H7 (cell line): ENCODE results near the gene CTDNEP1. TPM values are rescaled to one million over a fixed set of nuclear protein-coding genes. Genes with fewer than 3 reads are reported as not detected.

Experiments
- DNase-seq: peaks from one replicate; pipeline ENCODE4 v3.0.0; 2012
- H3K27me3 ChIP-seq: 2 replicates; pipeline ENCODE4 v1.6.0; 2011; ENCODE audit warnings: mild to moderate bottlenecking, low read length; ENCODE audit not compliant: control insufficient read depth, insufficient read depth
- H3K36me3 ChIP-seq: replicated peaks from 2 replicates; pipeline ENCODE4 v1.5.1; 2011; ENCODE audit warnings: low read length; ENCODE audit not compliant: control insufficient read depth, insufficient read depth
- H3K4me3 ChIP-seq: 2 replicates; pipeline ENCODE4 v1.5.1; 2011; ENCODE audit warnings: low read depth, mild to moderate bottlenecking, control low read depth, low read length, moderate library complexity; ENCODE audit not compliant: insufficient read depth
- total RNA-seq: library from RNA; depleted of rRNA; stranded (reverse); fragments of >200 nt; shearing (Covaris generic); gene quantifications from 2 replicates; pipeline ENCODE4 v1.2.3, GENCODE V29; 2014; rRNA removed

CTDNEP1 gene
- 58.8 and 59.9 TPM in 2 replicates for total RNA-seq

GRCh38 chr17:7251661-7252175 lies at the start of gene CTDNEP1:
Gene CTDNEP1 (minus strand): TSS chr17:7251734. CDS start chr17:7251296, 438 bp downstream.
- no peaks in the 10 kb centered on the region for H3K27me3 ChIP-seq
- peak within 1 kb of the TSS; percentile 99 for H3K4me3 ChIP-seq
- peaks cover 7% of the 10 kb centered on the region for H3K36me3 ChIP-seq
- DNase-seq, result peak; percentile 98

GRCh38 chr17:7296189-7296861 lies 44.8 kb upstream of the CTDNEP1 start:
- no peaks in the 10 kb centered on the region for H3K36me3 ChIP-seq
- peaks cover 40% of the 10 kb centered on the region for H3K27me3 ChIP-seq
- peak; percentile 96 for DNase-seq
- no peak overlapping the region; the same call in 1 of the 2 replicates for H3K4me3 ChIP-seq

- Histone ChIP-seq H3K4me3 (peak overlapping the region; percentile 53; the same call in 1 of the 2 replicates), H3K27me3 (peaks cover 43% of the 10 kb centered on the region), H3K36me3 (no peaks in the 10 kb centered on the region)
- no peak for DNase-seq
These were observed 44.0 kb upstream of the CTDNEP1 start for GRCh38 chr17:7295230-7296180.

DNA sequence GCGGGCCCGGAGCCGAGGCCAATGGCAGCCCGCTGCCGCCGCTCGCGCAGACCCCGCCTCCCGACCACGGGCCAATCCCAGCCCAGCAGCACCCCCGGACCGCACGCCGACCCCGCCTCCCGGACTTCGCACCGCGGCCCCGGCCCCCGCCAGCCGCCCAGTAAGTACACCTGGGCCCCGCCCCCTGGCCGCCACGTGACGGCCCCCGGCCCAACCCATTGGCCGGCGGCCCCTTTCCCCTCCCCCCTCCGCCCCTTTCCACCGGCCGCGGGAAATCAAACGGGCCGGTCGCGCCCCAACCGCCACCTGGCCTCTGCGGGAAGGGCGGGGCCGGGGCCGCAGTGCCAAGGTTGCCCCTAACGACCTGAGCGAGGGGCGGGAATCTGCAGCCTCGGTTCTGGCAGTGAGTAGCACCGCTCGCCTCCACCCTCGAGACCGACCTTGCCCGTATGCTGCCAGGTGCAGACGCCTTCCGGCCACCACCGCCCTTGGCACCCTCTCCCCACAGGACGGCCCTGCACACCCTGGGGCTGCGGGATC lies 43.1 kb upstream of the CTDNEP1 start, which contains the start of gene YBX2:
Gene YBX2 (minus strand): TSS at position 26 of the 540 bp plus-strand sequence. CDS start 139 bp downstream, outside the sequence.
- peaks cover 43% of the 10 kb centered on the region for H3K27me3 ChIP-seq
- peak within 1 kb of the TSS; percentile 53 for H3K4me3 ChIP-seq
- H3K36me3 ChIP-seq, result no peaks in the 10 kb centered on the region
- peak; percentile 100 for DNase-seq

DNA sequence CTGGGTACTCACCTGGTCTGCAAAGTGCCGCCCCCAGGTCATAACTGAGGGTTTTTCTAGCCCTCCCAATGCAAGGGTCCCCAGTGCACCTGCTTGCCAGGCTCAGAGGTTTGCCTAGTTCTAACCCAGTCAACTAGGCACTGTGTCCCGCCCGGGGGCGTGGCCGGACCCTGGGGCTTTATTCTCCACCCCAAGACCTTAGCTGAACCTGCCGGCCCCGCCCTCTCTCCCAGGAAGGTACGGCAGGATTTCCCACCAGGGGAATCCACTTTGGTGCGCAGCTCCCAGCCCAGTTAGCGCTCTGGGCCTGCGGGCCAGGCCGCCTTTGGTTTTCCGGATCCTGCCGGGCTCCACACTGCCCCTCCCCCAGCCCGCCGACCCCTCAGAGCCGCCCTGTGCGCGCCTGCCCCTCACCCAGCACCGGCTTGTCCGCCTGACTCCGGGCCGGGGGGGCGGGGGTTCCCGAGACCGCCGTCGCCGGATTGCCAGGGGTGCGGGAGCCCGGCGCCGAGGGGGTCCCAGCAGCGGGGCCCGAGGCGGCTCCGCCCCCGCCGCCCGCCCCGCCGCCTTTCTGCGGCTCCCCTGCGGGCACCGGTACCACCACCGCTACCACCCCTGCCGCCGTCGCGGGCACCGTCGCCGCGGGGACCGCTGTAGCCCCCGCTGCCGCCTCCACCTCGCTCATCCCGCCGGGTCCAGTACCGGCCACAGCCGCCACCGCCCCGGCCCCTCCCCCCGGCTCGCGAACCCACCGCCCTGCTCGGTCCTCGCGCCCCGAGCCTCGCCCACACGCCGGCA lies 42.5 kb upstream of the CTDNEP1 start:
- H3K4me3 ChIP-seq, result peak overlapping the region; percentile 41
- DNase-seq, result peak; percentile 95
- no peaks in the 10 kb centered on the region for H3K36me3 ChIP-seq
- peaks cover 43% of the 10 kb centered on the region for H3K27me3 ChIP-seq

- peak; percentile 33 for DNase-seq
These were observed 41.6 kb upstream of the CTDNEP1 start for GRCh38 chr17:7293159-7293558.

DNA sequence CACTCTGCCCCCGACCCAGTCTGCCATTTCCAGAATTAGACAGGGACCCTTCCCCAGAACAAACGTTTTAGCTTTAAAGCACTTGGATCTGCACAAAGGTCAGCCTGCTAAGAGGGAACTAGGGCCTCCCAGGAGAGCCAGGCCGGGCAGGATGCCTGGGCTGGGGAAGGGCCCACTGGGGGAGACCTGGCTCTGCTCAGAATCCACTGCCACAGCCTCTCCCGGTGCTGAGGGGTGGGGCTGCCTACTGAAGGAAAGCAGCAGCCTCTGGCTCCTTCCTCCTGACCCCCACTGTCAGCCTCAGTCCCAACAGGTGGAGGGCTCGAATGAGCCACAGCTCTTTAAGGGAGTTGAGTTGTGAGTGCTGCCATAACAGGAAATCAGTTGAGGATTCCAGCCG lies 41.2 kb upstream of the CTDNEP1 start:
- peak; percentile 47 for DNase-seq
- Histone ChIP-seq H3K4me3 (no peak overlapping the region), H3K36me3 (no peaks in the 10 kb centered on the region; the same call in 1 of the 2 replicates), H3K27me3 (peaks cover 40% of the 10 kb centered on the region)

More at GRCh38 chr17:7293159-7293558, 41.6 kb upstream of the CTDNEP1 start:
- H3K36me3 ChIP-seq, result no peaks in the 10 kb centered on the region; the same call in 1 of the 2 replicates
- H3K4me3 ChIP-seq, result no peak overlapping the region
- peaks cover 42% of the 10 kb centered on the region for H3K27me3 ChIP-seq

GRCh38 chr17:7292194-7292593 lies 40.7 kb upstream of the CTDNEP1 start:
- Histone ChIP-seq H3K36me3 (no peaks in the 10 kb centered on the region; the same call in 1 of the 2 replicates), H3K27me3 (peaks cover 40% of the 10 kb centered on the region), H3K4me3 (no peak overlapping the region)
- no peak for DNase-seq

GRCh38 chr17:7290685-7291084 lies 39.2 kb upstream of the CTDNEP1 start:
- Histone ChIP-seq H3K4me3 (no peak overlapping the region), H3K36me3 (no peaks in the 10 kb centered on the region; the same call in 1 of the 2 replicates), H3K27me3 (peaks cover 28% of the 10 kb centered on the region)
- no peak for DNase-seq

DNA sequence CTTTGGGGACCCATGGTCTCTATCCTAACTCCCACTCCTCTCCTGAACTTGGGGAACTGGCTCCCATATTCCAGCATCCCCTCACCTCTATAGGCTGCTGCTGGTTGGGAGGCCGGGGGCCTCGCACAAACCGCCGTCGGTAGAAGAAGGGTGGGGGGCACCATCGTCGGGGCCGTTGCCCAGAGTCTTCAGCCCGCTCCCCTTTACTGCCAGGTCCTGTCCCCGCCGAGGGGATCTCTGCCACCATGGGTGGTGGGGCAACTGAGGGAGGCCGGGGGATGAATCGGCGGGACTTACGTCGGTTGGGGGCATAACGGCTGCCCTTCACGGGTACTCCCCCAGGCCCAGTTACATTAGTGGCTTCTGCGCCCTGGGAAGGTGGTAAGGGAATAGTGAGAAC lies 38.6 kb upstream of the CTDNEP1 start:
- no peaks in the 10 kb centered on the region; the same call in 1 of the 2 replicates for H3K36me3 ChIP-seq
- no peak overlapping the region for H3K4me3 ChIP-seq
- DNase-seq, result no peak
- H3K27me3 ChIP-seq, result peaks cover 24% of the 10 kb centered on the region

DNA sequence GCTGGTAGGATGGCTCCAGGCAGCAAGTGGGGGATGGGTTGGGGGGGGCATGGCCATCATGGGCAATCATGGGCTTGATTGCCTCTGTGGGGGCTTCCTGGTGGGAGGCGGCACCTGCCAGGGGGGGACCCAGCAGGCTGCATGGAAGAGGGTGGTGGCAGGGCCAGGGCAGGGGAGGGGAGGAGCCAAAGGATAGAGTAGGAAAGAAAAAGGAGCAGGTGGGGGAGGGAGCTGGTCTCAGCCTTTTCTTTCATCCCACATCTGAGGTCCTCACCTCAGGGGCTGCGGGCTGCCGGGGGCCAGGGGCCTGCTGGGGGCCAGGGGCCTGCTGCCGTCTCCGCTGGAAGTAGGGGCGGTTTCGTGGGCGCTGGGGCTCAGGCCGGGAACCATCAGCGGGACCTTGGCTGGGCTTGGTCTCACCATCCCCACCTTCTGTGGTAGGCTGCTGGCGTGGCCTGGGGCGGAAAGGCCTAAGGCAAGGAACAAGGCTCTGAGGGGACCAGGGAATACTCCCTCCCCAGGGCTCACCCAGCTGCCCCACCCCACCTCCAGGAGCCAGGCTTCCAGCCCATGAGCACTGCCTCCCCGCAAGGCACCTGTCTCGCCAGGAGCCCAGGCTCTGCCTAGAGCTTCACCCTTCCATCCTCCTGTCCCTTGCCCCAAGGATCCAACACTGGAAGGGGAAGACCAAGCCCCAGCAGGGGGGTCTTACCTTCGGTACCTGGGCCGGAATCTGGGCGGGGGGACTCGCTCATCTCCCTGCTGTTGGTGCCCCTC lies 37.9 kb upstream of the CTDNEP1 start:
- peak; percentile 80 for DNase-seq
- Histone ChIP-seq H3K4me3 (no peak overlapping the region), H3K36me3 (no peaks in the 10 kb centered on the region; the same call in 1 of the 2 replicates), H3K27me3 (peaks cover 22% of the 10 kb centered on the region; the same call in 1 of the 2 replicates)

DNA sequence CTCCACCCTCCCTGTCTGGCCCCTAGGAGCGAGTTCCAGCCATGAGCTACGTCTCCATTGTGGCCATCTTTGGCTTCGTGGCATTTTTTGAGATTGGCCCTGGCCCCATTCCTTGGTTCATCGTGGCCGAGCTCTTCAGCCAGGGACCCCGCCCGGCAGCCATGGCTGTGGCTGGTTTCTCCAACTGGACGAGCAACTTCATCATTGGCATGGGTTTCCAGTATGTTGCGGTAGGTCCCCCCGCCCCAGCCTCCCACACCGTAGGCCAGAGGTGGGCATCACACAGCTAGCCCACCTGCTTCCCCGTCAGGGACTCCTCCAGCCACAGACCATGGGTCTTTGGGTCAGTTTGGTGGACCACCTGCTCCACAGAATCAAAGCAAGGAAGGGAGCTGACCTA lies 34.1 kb upstream of the CTDNEP1 start:
- Histone ChIP-seq H3K4me3 (no peak overlapping the region), H3K27me3 (peaks cover 20% of the 10 kb centered on the region), H3K36me3 (no peaks in the 10 kb centered on the region; the same call in 1 of the 2 replicates)
- peak; percentile 15 for DNase-seq

- no peak overlapping the region for H3K4me3 ChIP-seq
- no peak for DNase-seq
- H3K36me3 ChIP-seq, result no peaks in the 10 kb centered on the region; the same call in 1 of the 2 replicates
- H3K27me3 ChIP-seq, result peaks cover 17% of the 10 kb centered on the region
These were observed 33.4 kb upstream of the CTDNEP1 start for GRCh38 chr17:7284911-7285310.
